ENCODE results near the gene TSC2. TPM values are rescaled to one million over a fixed set of nuclear protein-coding genes. Genes with fewer than 3 reads are reported as not detected.
"Not testable (repeated sequence)": the region's sequence is repeated elsewhere in the genome, so short reads cannot be mapped to it uniquely, and the experiment has no call there.

The TSC2 gene
- total RNA-seq, 4 donors from 2014 or later, result 75.4 to 507 (median 111) TPM

GRCh38 chr16:2111412-2112335, 63.9 kb downstream of the TSC2 start:
- not testable (repeated sequence) for H3K27me3 ChIP-seq; H3K27ac ChIP-seq; H3K4me3 ChIP-seq; DNase-seq (ENCODE audit: low spot score in 2 of 2); H3K4me1 ChIP-seq; H3K9me3 ChIP-seq
- peaks cover 0 to 90% (median 17%) of the 10 kb centered on the region in 3 donors for H3K36me3 ChIP-seq
- 89 to 93% methylated on average over 35 to 45 of the region's 65 CpGs for WGBS, 2 donors

DNA sequence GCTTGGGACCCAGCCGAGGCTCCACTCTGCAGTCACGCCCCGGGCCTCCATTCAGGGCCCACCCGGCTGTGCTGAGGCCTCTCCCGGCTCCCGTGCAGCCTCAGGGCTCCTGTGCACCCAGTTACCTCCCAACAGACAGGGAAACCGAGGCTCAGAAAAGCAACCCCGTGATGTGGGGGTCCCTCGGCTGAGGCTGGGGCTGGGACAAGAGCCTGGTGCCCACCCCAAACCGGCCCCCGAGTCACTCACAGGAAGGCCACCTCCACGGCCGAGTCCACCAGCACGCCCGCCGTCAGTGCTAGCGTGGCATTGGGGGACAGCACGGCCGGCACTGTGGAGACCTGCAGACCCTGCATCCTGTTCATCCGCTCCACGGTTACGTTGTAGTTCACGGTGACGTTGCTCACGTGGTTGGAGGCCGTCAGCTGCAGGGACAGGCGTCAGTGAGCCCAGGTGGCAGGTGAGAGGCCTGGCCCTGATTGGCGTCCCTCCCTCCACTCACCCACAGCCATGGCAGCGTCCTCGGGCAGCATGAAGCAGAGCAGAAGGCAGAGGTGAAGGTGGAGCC, 64.8 kb downstream of the TSC2 start:
- H3K4me3 ChIP-seq; DNase-seq (ENCODE audit: low spot score in 2 of 2); H3K27me3 ChIP-seq; H3K27ac ChIP-seq; H3K9me3 ChIP-seq: not testable (repeated sequence)
- 77 to 82% methylated on average over 15 to 24 of the region's 30 CpGs for WGBS, 2 donors
- H3K36me3 ChIP-seq, result peaks cover 0 to 87% (median 8%) of the 10 kb centered on the region in 3 donors
- peaks cover 0 to 11% (median 0%) of the 10 kb centered on the region in 4 donors for H3K4me1 ChIP-seq

DNA sequence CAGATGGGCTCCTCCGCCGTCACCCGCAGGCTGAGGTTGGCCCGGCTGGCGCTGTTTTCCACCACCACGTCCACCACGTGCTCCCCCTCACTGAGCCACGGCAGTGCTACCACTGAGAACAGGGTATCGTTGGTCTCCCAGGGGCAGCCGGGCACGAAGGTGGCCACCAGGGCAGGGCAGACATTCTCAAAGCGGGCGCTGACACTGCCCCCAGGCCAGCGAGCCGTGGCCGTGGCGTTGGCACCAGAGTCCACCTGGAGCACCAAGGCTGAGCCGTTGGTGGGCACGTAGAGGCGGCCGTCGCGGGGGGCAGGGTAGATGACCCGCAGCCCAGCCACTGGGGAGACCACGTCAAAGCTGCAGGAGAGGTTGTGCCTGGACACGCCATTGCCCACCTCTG, 66.4 kb downstream of the TSC2 start:
- WGBS, 2 donors, result 91% methylated on average over 24 of the region's 26 CpGs; no CpG with 5 or more reads in 1 of the 2 donors
- H3K27me3 ChIP-seq; H3K27ac ChIP-seq; H3K4me3 ChIP-seq; DNase-seq (ENCODE audit: low spot score in 2 of 2); H3K9me3 ChIP-seq: not testable (repeated sequence)
- peaks cover 0 to 71% (median 0%) of the 10 kb centered on the region in 3 donors for H3K36me3 ChIP-seq
- peaks cover 0 to 13% (median 0%) of the 10 kb centered on the region in 4 donors for H3K4me1 ChIP-seq

GRCh38 chr16:2114885-2115590, 67.3 kb downstream of the TSC2 start:
- DNase-seq (ENCODE audit: low spot score in 2 of 2); H3K27ac ChIP-seq; H3K4me3 ChIP-seq; H3K27me3 ChIP-seq; H3K9me3 ChIP-seq: not testable (repeated sequence)
- Histone ChIP-seq H3K4me1 (peaks cover 0 to 13% (median 0%) of the 10 kb centered on the region in 4 donors), H3K36me3 (peaks cover 0 to 63% (median 0%) of the 10 kb centered on the region in 3 donors)
- WGBS, 2 donors, result 82 to 84% methylated on average over 20 to 22 of the region's 34 CpGs

GRCh38 chr16:2115591-2115973, 67.8 kb downstream of the TSC2 start:
- WGBS, 2 donors, result 75 to 89% methylated on average over 4 to 10 of the region's 13 CpGs
- Histone ChIP-seq H3K36me3 (peaks cover 0 to 58% (median 0%) of the 10 kb centered on the region in 3 donors), H3K27me3 (no peaks in the 10 kb centered on the region), H3K4me3 (no peak overlapping the region), H3K27ac (no peak overlapping the region), H3K4me1 (peaks cover 0 to 17% (median 0%) of the 10 kb centered on the region in 4 donors), H3K9me3 (no peaks in the 10 kb centered on the region)
- TF ChIP-seq CTCF (IDR thresholded peaks at IDR 0.05), result no peak
- no peak for TF ChIP-seq POLR2A (IDR thresholded peaks at IDR 0.05)
- no peak for TF ChIP-seq EP300 (IDR thresholded peaks at IDR 0.05)
- DNase-seq (ENCODE audit: low spot score in 2 of 2), result no peak

DNA sequence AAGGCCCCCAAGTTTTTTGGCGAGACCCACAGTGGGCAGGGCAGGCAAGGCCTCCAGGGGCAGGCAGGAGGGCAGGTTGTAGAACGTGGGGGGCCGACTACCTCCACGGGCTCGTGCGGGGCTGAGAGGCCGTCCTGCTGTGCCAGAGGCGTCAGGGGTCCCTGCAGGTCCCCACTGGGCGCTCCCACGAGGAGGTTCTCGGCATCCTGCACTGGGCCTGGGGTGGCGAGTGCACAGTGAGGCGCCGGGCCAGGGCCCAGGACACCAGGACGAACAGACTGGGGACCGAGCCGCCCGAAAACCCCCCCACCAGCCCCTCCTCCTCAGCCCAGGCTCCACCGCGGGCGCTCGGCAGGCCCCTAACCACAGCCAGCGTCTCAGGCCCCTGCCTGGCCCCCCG, 68.6 kb downstream of the TSC2 start:
- peaks cover 0 to 49% (median 0%) of the 10 kb centered on the region in 3 donors for H3K36me3 ChIP-seq
- H3K27me3 ChIP-seq; H3K9me3 ChIP-seq; DNase-seq (ENCODE audit: low spot score in 2 of 2); H3K27ac ChIP-seq; H3K4me3 ChIP-seq: not testable (repeated sequence)
- WGBS, 2 donors, result 73 to 81% methylated on average over 5 to 11 of the region's 24 CpGs
- peaks cover 0 to 24% (median 0%) of the 10 kb centered on the region in 4 donors for H3K4me1 ChIP-seq

GRCh38 chr16:2117341-2117740, 69.6 kb downstream of the TSC2 start:
- not testable (repeated sequence) for H3K4me3 ChIP-seq; DNase-seq (ENCODE audit: low spot score in 2 of 2); H3K9me3 ChIP-seq; H3K27me3 ChIP-seq; H3K27ac ChIP-seq
- 81% methylated on average over 20 of the region's 25 CpGs; no CpG with 5 or more reads in 1 of the 2 donors for WGBS, 2 donors
- Histone ChIP-seq H3K36me3 (peaks cover 0 to 40% (median 0%) of the 10 kb centered on the region in 3 donors), H3K4me1 (peaks cover 0 to 33% (median 5%) of the 10 kb centered on the region in 4 donors)

DNA sequence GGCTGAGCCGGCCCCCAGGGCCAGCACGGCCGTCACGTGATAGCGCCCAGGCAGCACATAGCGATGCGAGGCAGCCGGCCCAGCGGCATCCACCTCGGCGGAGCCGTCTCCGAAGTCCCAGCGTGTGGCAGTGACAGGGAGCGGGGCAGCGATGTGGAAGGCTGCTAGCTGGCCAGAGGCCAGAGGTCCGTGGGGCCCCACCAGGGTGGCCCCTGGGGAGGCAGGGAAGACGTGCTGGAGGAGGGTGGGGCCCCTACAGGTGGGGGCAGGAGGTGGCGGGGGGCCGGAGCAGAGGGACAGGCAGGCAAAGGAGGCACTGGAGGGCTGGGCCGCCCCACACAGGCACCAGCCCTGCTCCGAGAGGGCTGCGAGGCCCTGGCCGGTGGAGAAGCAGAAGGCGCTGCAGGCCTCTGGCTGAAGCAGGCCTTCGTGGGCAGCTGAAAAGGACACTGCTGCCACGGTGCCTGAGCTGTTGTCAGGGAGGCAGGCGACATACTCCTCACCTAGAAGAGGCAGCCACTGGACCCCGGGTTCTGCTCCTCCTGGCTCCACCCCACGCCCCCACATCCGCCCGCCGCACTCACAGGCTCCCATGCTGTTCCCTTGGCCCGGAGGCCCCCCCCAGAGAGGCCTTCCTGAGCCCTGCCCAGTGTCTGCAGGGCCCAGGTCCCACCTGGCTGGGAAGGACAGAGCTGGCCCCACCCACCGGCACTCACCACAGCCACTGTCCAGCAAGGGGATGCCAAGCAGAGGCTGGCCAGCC, 70.4 kb downstream of the TSC2 start:
- peaks cover 0 to 41% (median 10%) of the 10 kb centered on the region in 4 donors for H3K4me1 ChIP-seq
- H3K27me3 ChIP-seq; H3K9me3 ChIP-seq; DNase-seq (ENCODE audit: low spot score in 2 of 2); H3K4me3 ChIP-seq; H3K27ac ChIP-seq: not testable (repeated sequence)
- H3K36me3 ChIP-seq, result peaks cover 0 to 33% (median 0%) of the 10 kb centered on the region in 3 donors
- 77 to 84% methylated on average over 12 to 13 of the region's 35 CpGs for WGBS, 2 donors
